Activated CD4-positive, alpha-beta T cell treated with anti-CD3 and anti-CD28 coated beads, Interleukin-2, amount 50 U/mL, for 1 hour (primary cell): ENCODE measurements around the gene TAF8.

Experiments used
- DNase-seq: peaks from one replicate; pipeline ENCODE4 v3.0.0-alpha.2; 2020

TAF8 gene

DNA sequence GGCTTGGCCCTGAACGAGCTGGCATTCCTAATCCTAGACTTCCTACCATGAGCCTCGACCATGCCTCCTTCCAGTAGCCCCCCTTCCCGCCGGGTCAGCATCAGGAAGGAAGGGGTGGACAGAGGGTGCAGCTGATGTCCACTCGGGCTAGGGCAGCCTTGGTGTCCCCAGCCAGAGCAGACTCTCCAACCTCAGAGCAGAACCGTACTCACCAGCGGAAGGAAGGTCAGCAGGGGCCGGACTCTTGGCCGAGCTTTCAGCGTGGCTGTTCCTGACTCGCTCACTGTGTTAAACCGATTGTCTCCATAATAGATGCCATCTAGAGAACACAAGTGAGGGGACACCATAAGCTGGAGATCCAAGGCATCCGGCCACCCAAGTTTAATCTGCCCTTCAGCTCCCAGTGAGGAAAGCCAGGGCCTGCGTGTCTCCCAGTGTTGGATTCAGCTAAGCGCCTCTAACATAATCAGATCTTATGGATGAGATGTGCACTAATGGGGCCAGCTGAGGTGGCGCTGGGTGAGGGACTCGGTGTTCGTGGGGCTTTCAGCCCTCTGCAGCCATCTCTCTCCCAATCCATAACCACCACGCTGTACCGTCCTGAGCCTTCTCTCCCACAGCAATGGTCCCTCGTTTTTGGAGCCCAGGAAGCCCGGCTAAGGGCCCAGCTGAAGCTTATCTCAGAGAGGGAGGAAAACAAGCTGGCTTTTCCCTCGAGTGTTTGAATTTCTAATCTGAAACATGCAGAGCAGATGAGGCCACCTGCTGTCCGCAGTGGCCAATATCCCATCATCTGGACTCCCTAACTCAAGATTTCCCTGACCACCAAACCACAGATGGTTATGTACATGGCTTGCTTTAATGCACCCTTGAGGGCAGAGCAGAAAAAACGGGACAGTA is 78.4 kb downstream of the TAF8 start:
- DNase-seq: no peak

GRCh38 chr6:42129360-42129676 is 79.0 kb downstream of the TAF8 start:
- no peak for DNase-seq

DNA sequence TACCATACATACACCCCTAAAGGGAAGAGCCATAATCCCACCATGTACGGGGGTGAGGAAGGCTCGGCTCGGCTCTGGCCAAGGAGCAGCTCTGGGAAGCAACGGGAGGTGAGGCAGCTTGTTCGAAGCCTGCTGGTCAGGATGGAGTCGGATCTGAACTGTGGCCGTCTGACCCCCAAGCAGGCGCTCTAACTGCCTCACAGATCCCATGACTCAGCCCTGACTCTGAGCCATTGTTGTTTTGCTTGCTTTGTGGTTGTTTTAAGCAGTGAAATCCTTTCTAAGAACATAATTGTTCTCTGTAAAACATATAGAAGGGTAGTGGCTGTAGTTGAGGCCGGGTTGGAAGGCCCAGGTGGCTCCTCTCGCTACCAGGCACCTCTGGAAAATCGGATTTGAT is 81.2 kb downstream of the TAF8 start:
- no peak for DNase-seq

- no peak for DNase-seq
These were observed 83.6 kb downstream of the TAF8 start for GRCh38 chr6:42133926-42134325.

GRCh38 chr6:42135161-42135560 is 84.8 kb downstream of the TAF8 start:
- DNase-seq: no peak

GRCh38 chr6:42135722-42136121 is 85.4 kb downstream of the TAF8 start:
- DNase-seq: no peak

DNA sequence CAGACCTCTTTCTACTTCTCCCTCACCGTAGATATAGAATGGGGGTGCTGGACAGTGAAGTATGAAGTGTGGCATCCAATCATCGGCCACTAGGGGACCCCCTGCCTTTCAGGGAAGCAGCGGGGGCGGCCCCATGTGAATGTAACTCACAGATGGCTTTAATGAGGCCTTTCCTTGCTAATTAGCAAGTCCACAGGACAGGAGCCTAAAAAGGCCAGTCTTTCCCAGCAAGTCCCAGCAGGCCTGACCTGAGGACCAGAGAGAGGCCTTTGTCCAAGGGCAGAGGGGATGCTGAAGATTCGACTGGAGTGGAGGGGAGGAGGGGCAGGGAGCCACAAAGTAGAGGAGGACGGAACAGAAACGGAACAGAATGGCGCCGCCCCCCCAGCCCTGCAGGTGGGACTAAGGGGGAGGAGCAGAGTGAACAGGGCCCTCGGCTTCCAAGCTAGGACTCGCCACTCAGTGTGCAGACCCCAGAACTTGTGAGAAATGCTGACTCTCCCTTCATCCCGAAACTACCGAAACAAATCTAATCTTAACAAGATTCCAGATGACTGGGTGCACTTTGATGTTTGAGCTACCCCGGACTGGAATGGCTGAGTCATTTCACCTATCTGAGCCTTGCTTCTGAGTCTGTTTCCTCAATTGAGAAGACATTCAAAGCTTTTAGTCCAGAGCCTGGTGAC is 86.3 kb downstream of the TAF8 start:
- no peak for DNase-seq
